HG02884 (cell line): ENCODE measurements around the gene STMP1.

Experiments
- ATAC-seq: cut with Tn5 transposase; IDR thresholded peaks from one replicate; pipeline ENCODE4 v1.9.1; 2021; ENCODE audit warnings: mild to moderate bottlenecking, moderate library complexity; ENCODE audit not compliant: unreplicated experiment

Gene STMP1

DNA sequence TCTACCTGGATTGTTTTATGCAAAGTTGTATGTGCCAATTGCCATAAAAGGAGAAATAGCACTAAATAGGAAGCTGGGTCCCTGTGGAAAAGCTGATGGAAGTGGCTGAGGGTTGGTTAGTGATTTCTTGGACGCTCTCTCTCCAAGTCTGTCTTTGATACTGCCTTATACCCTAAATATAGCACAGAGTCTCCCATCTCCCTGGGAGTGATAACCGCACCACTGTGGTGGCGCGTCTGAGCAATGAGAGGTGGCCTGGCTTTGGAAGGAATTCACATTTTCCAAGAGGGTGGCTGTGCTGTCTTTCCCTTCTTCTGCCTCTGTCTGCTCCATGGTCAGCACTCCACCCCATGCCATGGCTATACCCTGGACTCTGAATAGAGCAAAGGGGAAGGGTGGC, 31.2 kb downstream of the STMP1 start:
- ATAC-seq, result no peak

DNA sequence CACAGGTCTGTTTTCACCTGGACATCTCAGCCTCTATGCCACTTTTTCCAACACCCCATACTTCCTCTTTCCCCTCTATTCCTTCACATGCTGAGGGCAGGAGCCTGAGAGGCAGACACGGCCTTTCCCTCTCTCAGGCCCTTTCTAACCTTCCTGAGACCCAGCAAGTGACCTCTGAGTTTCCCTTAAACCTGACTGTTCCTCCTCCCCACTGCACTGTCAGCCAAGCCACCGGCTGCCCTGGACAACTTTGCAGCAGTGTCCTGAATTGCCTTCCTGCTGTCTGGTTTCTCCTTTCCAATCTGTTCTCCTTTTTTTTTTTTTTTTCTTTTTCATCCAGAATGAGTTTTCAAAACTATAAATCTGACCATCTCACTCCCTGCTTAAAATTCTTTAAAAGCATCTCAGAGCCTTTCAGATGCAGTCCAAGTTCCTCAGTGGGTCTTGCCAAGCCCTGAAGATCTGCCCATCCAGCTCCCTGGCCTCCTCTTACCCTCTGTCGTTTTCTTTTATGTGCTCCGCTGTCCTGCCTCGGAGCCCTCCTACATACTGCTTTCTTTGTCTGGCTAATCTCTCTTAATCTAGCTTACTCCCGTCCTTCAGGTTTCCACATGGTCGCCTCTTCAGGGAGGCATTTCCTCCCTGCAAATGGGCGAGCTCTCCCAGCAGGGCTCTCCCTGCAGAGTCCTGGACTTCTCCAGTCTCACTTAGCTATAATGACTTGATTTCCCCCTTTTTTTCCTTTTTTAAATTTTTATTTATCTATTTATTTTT, 35.1 kb downstream of the STMP1 start:
- no peak for ATAC-seq

DNA sequence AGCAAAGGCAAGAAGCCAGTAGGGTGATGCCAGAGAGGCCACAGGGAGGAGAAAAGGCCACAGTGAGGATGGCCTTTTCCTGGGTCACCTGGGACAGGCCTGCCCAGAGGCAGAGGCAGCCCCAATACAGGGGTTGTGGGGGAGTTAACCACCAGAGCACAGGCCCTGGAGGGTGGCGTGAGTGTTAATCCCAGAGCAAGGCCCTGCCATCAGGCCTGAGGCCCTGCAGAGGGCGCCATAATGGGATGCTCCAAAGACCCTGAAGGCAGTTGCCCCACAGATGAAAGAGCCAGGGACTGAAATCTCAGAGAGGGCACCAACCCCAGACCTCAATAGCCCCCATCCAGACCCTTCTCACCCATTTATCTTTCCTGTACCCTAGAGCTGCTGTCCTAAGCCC, 41.8 kb downstream of the STMP1 start:
- no peak for ATAC-seq

DNA sequence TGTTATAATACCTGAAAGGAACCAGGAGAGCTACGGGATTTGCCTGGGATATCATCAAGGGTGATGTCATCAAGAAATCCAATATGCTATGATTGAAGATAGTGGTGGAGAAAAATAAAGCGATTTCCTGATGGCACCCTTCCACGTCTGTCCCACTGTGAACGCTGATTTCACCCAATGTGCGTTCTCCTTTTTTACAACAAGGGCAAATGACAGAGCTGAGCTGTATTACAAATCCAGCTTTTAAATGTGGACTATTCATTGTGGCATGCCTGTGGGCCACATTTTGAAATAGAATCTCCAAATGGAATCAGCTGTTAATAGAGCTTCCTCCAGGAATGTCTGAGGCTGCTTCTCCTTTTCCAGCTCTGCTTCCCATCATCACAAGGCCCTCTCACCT, 42.4 kb downstream of the STMP1 start:
- ATAC-seq, result no peak

DNA sequence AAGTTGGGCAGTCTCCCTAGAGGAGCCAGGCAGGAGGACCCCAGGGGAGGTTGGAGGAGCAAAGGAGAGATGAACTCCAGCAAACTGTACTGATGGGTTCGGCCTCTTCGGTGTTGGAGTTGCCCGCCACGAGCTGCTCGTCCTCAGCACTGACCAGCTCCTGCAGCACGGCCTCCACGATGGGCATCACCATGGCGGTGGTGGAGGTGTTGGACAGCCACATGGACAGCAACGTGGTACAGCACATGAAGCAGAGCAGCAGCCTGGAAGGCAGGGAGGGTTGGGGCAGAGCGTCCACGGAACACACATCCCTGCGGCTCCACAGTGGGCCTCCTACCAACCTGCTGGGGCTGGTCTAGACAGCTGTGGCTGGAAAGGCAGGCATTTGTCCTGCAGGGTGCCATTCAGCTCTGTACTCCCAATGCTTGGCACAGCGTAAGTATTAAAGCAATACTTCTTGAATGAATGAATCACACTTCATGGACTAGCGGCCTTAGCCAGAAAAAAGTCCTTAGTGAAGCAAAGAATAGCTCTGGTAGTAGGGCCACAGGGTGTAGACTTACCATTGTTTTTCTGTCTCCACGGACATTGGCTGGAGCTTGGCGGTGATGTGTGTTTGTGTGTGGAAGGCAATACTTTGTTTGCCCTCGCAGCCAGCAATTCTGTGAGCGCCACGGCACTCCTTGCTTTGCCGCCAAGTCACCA, 43.9 kb downstream of the STMP1 start:
- no peak for ATAC-seq

DNA sequence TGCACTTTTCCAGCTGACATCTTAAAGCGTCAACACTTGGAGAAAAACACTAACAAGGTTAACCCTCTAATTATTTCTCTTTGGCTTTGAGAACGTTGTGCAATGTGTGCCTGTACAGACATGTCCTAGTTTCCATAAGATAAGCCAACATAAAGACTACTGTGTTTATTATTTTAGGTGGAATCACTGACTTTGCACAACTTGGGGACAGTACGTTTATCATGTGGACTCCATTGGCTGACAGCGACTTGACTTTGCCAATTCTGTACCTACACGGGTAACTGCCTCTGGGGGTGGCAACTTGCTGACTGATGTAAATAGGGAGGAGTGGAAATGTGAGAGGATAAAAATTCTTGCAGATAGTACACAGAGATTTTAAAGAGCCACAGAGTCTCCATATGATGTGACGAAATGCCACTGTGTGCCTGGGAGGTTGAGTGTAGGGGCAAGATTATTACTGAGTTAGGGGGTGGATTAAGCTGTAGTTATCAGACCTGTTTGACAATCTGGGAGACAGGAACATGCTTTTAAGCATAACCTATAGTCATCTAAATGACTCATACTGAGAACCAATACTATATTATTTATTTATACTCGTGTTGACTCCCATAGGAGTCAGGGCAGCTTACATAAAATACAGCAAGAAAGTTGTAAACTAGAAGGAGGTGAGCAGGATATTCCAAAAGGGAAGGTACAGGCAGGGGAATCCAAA, 44.7 kb downstream of the STMP1 start:
- no peak for ATAC-seq

DNA sequence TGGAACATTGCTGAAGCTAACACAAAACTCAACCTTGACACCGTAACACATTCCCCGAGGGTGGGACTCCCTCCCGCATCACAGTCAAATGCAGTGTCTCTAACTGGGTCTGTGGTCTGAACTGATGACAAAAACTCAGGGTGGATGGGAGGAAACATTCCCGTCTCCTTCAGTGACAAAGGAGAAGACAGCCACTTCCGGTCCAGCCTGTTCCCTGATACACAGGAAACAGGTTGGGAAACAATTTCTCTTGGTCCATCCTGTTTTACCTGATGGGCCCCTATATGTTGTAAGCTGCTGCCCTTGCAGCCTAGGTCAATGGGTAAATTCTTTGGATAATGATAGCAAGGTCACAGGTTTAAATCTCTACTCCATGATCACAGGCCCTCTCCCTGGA, 45.3 kb downstream of the STMP1 start:
- ATAC-seq, result no peak

DNA sequence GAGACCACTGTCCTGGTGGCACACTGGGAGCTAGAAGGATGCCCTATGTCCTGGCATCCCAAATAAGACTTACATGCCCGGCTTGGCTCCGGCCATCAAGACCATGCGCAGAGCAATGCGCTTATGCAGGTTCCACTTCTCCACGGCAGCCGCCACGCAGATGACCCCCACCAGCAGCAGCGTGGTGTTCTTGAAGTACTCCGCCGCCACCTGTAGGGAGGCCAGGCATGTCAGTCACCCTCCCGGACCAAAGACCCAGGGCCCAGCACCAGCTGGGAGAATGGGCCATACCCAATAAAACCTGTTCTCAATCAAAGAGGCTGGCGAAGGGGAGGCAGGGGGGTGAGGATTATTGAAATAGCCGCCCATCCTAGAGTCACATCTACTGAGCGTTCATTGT, 45.7 kb downstream of the STMP1 start:
- ATAC-seq, result no peak

DNA sequence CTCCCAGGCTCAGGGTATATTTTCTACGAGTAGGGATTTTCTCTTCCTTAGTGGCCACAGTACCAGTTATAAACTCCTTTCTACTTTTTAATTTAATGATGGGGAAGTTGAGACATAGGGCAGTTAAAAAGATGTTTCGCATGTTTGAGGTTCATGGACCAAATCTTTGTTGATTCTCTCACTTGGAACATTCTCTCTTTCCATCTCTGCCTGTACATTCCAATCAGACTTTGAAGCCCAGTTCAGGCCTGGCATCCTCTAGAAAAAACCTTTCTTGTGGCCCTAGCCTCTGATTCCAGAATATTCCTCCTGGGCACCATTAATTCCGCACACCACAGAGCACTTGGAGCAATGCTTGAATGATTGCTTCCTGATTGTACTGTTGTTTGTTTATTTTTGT, 47.2 kb downstream of the STMP1 start:
- no peak for ATAC-seq

DNA sequence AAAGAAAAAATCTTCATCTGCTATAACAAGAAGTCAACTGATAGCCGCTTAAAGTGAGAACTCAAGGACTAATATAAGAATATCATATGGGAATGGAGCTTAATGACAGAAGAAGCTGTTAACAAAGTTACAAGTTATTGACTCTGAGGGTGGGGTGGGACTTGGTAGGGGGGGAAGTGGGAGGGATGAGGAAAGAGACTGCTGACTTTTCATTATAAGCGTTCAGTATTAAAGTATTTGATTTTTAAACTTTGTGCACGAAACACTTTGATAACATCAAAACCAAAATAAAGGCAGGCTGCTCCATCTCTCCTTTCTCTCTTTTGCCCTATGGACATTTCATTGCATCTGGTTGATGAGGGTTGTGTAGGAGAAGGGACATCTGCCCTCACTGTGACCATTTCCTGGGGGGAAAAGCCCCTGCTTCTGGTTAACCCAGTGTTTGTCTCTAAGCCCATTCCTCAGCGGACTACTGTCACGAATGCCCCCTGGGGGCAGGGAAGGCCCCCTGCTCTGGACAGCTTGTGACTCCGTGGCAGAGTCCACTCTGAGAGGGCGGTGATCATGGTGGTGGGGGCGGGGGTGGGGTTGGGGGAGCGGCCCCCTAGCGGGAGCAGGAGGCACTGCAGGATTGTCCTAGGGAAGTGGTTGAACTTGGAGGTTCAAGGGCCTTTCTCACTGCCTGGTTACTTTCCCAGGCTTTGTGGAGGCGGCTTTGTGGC, 48.3 kb downstream of the STMP1 start:
- no peak for ATAC-seq

DNA sequence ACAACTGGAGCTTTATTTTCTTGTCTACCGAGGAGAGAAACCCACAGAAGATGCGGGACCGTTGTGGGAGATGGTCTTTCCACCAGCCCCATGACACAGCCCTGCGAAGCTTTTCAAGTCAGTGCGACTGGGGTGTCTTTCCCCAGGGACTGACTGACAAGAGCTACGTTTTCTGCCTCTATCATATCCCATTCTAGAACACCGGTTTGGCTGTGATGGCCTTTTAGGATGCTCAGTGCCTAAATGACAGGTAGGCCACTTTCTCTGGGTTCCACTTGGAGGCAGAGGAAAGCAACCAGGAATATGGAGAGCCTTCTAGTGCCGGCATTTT, 48.8 kb downstream of the STMP1 start:
- no peak for ATAC-seq

DNA sequence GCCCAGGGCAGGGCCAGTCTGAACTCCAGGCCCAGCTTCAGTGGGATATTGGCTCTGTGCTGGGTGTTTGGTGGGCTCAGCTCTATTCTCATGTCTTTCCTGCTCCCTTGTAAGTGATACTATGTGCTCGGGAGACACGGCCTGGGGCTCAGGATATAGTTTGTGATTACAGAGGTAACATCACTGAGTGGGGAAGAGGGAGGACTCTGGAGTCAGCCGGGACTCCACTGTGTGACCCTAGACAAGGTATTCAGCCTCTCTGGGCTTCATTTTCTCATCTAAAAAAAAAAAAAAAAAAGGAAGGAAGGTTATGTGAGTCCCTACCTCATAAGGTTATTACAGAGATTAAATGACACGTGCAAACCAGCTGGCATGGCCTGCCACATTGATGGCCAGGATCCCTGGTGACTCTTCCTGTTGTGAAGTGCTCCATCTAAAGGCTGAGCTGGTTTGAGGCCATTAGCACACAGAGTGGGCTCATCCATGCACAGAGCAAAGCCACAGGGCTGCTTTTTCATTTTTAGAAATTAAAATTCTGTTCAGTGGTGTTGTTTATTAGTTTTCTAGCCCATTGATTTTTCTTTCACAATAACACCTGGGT, 50.0 kb downstream of the STMP1 start:
- ATAC-seq, result no peak

DNA sequence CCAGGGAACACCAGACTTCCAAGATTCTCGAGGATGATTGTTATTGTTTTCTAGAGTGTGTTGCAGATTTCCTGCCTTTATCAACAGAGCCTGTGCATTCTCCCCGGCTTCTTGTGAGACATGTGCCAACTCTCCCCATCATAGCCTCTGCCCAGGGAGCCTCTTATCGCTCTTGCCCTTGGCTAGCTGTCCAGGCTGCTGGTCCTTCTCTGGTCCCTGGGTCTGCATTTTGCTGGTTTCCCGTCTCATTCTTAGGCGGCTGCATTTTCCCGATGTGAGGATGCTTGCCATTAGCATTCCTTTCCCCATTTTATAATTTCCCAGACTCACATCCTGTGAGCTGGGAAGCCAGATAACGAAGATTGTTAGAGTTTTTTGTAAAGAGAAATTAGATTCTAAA, 50.5 kb downstream of the STMP1 start:
- no peak for ATAC-seq

DNA sequence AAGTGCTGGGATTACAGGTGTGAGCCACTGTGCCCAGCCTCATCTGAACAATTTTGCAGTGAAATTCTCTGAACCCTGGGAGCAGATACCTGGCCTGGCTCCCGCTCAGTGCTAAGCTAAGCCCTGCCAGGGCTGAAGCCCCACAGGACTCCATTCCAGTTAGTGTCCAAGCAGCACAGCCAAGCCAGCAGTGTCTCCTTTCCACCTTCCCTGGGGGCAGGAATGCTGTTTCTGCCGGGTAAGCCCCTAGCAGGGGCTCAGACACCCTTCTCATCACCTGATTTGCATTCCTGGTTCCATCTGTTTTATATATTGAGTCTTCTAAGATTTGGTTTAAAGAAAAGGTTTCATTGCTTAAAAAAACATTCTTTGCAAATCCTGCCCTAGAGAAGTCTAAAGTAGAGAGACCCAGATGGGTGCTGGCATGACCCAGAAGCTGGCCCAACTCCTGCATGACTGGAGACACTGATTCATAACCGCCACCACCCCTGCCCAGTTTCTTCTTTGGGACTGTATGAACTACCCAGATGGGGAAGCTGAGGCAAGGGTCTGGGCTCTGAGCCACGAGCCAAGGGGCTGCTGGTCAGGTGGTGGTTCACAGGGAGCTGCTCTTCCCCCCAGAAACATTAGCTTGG, 51.6 kb downstream of the STMP1 start:
- no peak for ATAC-seq

DNA sequence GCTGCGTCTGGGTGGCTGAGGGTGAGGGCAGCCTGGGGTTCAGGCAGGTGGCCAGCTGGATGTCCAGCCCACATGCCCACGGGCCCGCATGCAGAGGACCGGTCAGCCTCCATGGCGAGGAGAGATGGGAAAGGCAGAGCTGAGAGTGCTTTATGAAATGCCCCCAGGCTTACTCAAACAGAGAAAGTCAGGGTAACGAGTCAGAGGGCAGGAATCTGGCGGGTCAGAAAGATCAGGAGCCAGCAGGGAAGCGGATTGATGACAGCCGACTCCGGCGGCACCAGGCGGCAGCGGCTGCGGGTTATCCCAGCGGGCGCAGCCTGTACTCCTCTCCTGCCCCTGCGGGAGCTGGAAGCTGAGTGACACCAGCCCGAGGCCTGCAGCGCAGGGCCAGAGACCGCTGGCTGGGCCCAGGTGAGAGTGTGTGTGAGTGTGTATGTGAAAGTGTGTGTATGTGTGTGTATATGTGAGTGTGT, 52.3 kb downstream of the STMP1 start:
- ATAC-seq, result no peak

DNA sequence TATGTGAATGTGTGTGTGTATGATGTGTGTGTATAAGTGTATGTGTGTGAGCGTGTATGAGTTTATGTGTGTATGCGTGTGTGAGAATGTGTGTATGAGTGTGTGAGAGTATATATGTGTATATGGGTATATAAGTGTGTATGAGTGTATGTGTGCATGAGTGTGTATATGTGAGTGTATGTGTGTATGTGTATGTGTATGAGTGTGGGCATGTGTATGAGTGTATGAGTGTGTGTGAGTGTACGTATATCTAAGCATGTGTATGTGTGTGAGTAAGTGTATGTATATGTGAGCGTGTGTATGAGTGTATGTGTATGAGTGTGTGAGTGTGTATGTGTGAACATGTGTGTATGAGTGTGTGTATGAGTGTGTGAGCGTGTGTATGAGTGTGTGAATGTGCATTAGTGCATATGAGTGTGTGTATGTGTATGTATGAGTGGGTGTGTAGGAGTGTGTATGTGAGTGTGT, 52.8 kb downstream of the STMP1 start:
- no peak for ATAC-seq

DNA sequence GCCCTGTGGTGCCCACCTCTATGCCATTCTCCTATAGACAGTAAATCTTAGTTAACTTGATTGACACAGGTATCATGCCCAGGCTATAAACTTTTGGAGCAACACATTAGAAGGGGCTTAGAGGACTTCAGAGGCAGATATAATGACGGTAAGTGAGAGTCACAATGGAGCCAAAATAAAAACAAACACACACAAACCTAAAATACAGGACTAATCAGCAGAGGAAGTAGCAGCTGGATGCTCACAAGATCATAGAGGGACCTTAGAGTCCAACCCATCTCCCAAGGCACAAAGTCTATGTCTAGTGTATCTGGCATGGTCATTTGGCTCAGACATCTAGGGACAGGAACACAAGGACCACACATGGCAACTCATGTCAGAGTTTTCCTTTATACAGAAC, 53.4 kb downstream of the STMP1 start:
- no peak for ATAC-seq

DNA sequence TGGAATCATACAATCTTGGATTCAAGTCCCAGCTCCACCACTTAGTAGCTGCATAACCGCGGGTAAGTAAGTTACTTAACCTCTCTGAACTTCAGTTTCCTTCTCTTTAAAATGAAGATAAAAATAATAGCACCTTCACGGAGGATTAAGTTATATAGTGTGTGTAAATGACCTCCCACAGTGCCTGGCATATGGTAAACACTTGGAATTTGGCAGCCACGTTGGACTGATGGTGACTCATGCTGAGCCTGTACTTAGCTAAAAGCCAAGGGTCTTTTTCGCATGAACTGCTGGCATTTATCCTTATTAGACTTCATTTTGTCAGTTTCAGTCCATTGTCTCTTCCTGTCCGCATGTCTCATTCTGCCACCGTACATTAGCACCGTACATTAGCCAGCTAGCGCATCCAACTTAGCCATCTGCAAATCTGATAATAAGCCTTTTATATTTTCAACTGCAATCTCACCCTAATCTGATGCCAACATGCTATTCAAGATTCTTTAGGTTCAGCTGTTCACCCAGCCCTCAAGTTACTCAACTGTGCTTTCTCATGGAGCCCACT, 54.4 kb downstream of the STMP1 start:
- no peak for ATAC-seq

DNA sequence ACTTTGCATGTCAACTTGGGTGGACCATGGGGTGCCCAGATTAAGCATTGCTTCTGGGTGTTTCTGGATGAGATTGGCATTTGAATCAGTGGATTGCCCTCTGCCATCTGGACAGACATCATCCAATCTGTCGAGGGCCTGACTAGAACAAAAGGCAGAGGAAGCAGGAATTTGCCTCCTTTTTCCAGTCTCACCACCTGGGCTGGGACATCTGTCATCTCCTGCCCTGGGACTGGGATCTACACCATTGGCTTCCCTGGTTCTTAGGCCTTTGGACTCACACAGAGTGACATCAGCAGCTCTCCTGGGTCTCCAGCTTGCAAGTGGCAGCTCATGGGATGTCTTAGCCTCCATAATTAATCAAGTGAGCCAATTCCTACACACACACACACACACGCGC, 55.4 kb downstream of the STMP1 start:
- ATAC-seq, result no peak

DNA sequence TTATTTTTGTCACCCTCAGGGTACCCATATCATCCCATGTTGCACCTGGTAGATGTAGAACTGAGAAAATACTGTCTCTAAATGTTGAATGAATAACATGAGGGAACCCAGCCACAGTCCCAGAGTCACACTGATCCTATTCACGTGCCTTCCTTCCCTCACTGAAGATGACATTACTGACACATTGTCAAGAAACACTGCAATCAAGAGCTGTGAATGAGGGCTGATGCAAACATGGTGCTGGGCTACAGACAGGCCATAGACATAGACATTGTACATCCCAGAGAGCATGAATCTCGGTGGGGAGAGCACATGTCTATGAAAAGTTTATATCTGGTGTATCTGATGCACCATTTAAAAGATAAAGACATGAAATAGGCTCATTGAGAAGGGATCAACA, 55.9 kb downstream of the STMP1 start:
- no peak for ATAC-seq
